Ishikawa (cell line): Measurements from ENCODE around the gene WNT7B.

Experiments used
- EGR1 ChIP-seq: IDR thresholded peaks from 2 replicates; pipeline ENCODE4 v1.6.1; 2012
- EP300 ChIP-seq: IDR thresholded peaks from 2 replicates; pipeline ENCODE4 v1.6.1; 2012; ENCODE audit warnings: borderline replicate concordance
- RAD21 ChIP-seq: IDR thresholded peaks from 2 replicates; pipeline ENCODE4 v1.6.1; 2012; ENCODE audit warnings: low read depth
- TEAD4 ChIP-seq: IDR thresholded peaks from 2 replicates; pipeline ENCODE4 v1.6.1; 2012
- TF ChIP-seq, protein P1 (sequence below): IDR thresholded peaks from 2 replicates; pipeline ENCODE4 v1.6.1; 2012

DNA sequence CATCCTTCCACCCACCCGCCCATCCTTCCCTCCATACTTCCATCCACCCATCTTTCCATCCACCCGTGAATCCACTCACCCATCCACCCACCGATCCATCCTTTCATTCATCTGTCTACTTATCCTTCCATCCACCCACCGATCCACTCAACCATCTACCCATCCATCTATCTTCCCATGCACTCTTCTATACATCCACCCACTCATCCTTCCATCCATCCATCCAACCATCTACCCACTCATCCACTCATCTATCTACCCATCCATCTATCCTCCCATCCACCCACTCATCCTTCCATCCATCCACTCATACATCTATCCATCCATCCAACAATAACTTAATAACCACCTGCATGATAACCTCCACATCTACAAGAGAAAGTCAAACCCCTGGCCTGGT is 47.3 kb downstream of the WNT7B start:
- TF ChIP-seq EGR1 (no peak), TEAD4 (no peak), EP300 (no peak), RAD21 (no peak)
- TF ChIP-seq, protein P1, sequence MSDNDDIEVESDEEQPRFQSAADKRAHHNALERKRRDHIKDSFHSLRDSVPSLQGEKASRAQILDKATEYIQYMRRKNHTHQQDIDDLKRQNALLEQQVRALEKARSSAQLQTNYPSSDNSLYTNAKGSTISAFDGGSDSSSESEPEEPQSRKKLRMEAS = no peak
